Measurements from ENCODE around the gene MRPS6.

DNA sequence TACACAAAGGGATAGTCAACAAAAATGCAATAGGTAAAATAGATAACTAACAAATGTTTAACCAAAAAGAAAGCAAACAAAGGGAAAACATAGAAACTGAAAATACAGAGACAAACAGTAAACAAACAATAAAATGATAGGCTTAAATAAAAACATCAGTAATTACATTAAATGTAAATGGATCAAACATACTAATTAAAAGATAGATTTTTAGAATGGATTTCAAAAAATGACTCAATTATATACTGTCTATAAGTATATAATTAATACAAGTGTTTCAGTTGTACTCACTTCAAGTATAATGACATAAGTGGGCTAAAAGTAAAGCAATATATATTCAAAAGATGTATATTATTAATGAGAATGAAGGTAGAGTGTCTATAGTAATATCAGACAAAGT, 101.1 kb downstream of the MRPS6 start:
- TF ChIP-seq EGR1 (IDR thresholded peaks at IDR 0.05; ENCODE audit: low read depth in 2 of 2) (no peak), YY1 (IDR thresholded peaks at IDR 0.05) (no peak), TAF1 (conservative IDR thresholded peaks at IDR 0.05) (no peak), GABPA (IDR thresholded peaks at IDR 0.05 in 1 of 2, conservative IDR thresholded peaks at IDR 0.05 in 1 of 2) (no peak), RXRA (IDR thresholded peaks at IDR 0.05) (no peak), FOXA1 (IDR thresholded peaks at IDR 0.05) (no peak), RAD21 (IDR thresholded peaks at IDR 0.05) (no peak)
- TF ChIP-seq, protein P1, sequence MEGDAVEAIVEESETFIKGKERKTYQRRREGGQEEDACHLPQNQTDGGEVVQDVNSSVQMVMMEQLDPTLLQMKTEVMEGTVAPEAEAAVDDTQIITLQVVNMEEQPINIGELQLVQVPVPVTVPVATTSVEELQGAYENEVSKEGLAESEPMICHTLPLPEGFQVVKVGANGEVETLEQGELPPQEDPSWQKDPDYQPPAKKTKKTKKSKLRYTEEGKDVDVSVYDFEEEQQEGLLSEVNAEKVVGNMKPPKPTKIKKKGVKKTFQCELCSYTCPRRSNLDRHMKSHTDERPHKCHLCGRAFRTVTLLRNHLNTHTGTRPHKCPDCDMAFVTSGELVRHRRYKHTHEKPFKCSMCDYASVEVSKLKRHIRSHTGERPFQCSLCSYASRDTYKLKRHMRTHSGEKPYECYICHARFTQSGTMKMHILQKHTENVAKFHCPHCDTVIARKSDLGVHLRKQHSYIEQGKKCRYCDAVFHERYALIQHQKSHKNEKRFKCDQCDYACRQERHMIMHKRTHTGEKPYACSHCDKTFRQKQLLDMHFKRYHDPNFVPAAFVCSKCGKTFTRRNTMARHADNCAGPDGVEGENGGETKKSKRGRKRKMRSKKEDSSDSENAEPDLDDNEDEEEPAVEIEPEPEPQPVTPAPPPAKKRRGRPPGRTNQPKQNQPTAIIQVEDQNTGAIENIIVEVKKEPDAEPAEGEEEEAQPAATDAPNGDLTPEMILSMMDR (IDR thresholded peaks at IDR 0.05; ENCODE audit: low read depth, low read length, missing input control): no peak
- TF ChIP-seq, protein P2, sequence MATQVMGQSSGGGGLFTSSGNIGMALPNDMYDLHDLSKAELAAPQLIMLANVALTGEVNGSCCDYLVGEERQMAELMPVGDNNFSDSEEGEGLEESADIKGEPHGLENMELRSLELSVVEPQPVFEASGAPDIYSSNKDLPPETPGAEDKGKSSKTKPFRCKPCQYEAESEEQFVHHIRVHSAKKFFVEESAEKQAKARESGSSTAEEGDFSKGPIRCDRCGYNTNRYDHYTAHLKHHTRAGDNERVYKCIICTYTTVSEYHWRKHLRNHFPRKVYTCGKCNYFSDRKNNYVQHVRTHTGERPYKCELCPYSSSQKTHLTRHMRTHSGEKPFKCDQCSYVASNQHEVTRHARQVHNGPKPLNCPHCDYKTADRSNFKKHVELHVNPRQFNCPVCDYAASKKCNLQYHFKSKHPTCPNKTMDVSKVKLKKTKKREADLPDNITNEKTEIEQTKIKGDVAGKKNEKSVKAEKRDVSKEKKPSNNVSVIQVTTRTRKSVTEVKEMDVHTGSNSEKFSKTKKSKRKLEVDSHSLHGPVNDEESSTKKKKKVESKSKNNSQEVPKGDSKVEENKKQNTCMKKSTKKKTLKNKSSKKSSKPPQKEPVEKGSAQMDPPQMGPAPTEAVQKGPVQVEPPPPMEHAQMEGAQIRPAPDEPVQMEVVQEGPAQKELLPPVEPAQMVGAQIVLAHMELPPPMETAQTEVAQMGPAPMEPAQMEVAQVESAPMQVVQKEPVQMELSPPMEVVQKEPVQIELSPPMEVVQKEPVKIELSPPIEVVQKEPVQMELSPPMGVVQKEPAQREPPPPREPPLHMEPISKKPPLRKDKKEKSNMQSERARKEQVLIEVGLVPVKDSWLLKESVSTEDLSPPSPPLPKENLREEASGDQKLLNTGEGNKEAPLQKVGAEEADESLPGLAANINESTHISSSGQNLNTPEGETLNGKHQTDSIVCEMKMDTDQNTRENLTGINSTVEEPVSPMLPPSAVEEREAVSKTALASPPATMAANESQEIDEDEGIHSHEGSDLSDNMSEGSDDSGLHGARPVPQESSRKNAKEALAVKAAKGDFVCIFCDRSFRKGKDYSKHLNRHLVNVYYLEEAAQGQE (IDR thresholded peaks at IDR 0.05): no peak
- TF ChIP-seq, protein P3, sequence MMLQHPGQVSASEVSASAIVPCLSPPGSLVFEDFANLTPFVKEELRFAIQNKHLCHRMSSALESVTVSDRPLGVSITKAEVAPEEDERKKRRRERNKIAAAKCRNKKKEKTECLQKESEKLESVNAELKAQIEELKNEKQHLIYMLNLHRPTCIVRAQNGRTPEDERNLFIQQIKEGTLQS (IDR thresholded peaks at IDR 0.05): no peak

Data from liver (tissue), 3 donors.